NCI-H460 (cell line): ENCODE data around the gene OR10J4. TPM values are rescaled to one million over a fixed set of nuclear protein-coding genes. Genes with fewer than 3 reads are reported as not detected.
"Not testable (repeated sequence)": the region's sequence is repeated elsewhere in the genome, so short reads cannot be mapped to it uniquely, and the experiment has no call there.

Experiments
- DNase-seq: peaks from one replicate; pipeline ENCODE4 v3.0.0-alpha.2; 2016; ENCODE audit warnings: low read depth; ENCODE audit errors: extremely low read depth
- polyA plus RNA-seq: library from polyadenylated mRNA; depleted of rRNA; stranded (reverse); fragments of >200 nt; gene quantifications from 2 replicates; pipeline ENCODE4 v1.2.3, GENCODE V29; 2014; cell fraction: nucleus; rRNA removed
- total RNA-seq: library from RNA; depleted of rRNA; stranded (reverse); fragments of >200 nt; shearing (Covaris generic); gene quantifications from 2 replicates; pipeline ENCODE4 v1.2.3, GENCODE V29; 2014; rRNA removed

Gene OR10J4
- total RNA-seq, result not detected in 2 replicates
- not detected in 2 replicates for polyA plus RNA-seq

- DNase-seq, result no peak
Measured at GRCh38 chr1:159431904-159432303, at the start of gene OR10J4. OR10J4 (plus strand) TSS chr1:159432204.

- DNase-seq, result no peak
Measured at GRCh38 chr1:159406821-159407220, 25.2 kb upstream of the OR10J4 start.

GRCh38 chr1:159408862-159409400, 23.1 kb upstream of the OR10J4 start:
- no peak for DNase-seq

- DNase-seq, result no peak
Measured at GRCh38 chr1:159421821-159422220, 10.2 kb upstream of the OR10J4 start.

GRCh38 chr1:159428536-159428935, 3.5 kb upstream of the OR10J4 start:
- no peak for DNase-seq

GRCh38 chr1:159429074-159429861, 2.7 kb upstream of the OR10J4 start:
- no peak for DNase-seq

GRCh38 chr1:159430985-159431384, 1.0 kb upstream of the OR10J4 start:
- DNase-seq, result no peak

- DNase-seq, result no peak
Measured at GRCh38 chr1:159436469-159436868, 4.5 kb downstream of the OR10J4 start.

- DNase-seq, result no peak
Measured at GRCh38 chr1:159439422-159439821, 7.4 kb downstream of the OR10J4 start, which contains the start of gene OR10J1. OR10J1 (plus strand) TSS chr1:159439722; CDS start chr1:159439792, 70 bp downstream.

- DNase-seq, result no peak
Measured at GRCh38 chr1:159441360-159441759, 9.4 kb downstream of the OR10J4 start.

- no peak for DNase-seq
Measured at GRCh38 chr1:159442428-159442827, 10.4 kb downstream of the OR10J4 start.

GRCh38 chr1:159443066-159443750, 11.2 kb downstream of the OR10J4 start:
- DNase-seq, result no peak

GRCh38 chr1:159444511-159444910, 12.5 kb downstream of the OR10J4 start:
- no peak for DNase-seq

- no peak for DNase-seq
Measured at GRCh38 chr1:159448181-159448580, 16.2 kb downstream of the OR10J4 start.

GRCh38 chr1:159449605-159450004, 17.6 kb downstream of the OR10J4 start:
- not testable (repeated sequence) for DNase-seq

GRCh38 chr1:159459551-159459950, 27.5 kb downstream of the OR10J4 start:
- no peak for DNase-seq

GRCh38 chr1:159465191-159465603, 33.2 kb downstream of the OR10J4 start:
- no peak for DNase-seq

- no peak for DNase-seq
Measured at GRCh38 chr1:159468321-159468720, 36.3 kb downstream of the OR10J4 start.

- DNase-seq, result no peak
Measured at GRCh38 chr1:159469921-159470533, 38.0 kb downstream of the OR10J4 start.

- DNase-seq, result no peak
Measured at GRCh38 chr1:159473335-159473734, 41.3 kb downstream of the OR10J4 start.

GRCh38 chr1:159474926-159475325, 42.9 kb downstream of the OR10J4 start:
- DNase-seq, result no peak
